Measurements from ENCODE around the gene RPAP2.

RPAP2 gene

DNA sequence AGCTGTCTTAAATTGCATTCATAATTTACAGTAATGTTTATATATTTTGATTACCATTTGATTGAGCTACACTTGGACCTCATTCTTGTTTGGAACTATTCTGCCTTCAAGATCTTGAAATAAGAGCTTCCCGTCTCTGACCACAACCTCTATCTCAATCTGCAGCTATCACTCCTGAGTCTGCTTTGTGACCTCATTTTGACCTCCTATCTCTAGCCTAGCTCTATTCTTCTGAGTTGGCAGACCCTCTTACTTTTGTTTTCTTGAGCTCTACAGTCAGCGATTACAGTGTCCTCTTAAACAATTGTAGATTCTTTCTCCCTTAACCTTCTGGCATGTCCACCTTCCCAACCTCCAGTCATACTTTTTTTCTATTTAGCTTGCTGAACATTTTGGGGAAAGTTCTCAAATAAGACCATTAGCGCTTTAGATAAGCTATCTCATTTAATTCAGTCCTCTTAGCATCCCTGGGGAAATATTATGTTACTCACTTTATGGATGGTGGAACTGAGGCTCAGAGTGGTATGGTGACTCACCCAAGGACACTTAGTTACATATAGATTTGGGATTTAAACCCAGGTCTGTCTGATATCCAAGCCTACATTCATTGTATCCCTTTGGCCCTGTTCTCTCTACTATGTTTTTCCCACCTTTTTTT, 19.1 kb downstream of the RPAP2 start:
- Histone ChIP-seq H3K4me1 (ENCODE audit: control insufficient read depth in 2 of 2, insufficient read depth in 2 of 2, low read length in 2 of 2) (no peaks in the 10 kb centered on the region), H3K27me3 (ENCODE audit: control insufficient read depth in 2 of 2, insufficient read depth in 2 of 2, low read length in 2 of 2) (no peaks in the 10 kb centered on the region), H3K27ac (ENCODE audit: low read depth in 2 of 2, low read length in 2 of 2) (no peak overlapping the region), H3K36me3 (ENCODE audit: control insufficient read depth in 2 of 2, insufficient read depth in 2 of 2, low read length in 2 of 2) (peaks cover 5 to 8% of the 10 kb centered on the region in 2 donors), H3K9ac (ENCODE audit: low read depth in 1 of 2, low read length in 2 of 2) (no peak overlapping the region), H3K9me3 (ENCODE audit: control insufficient read depth in 2 of 2, low read length in 2 of 2) (no peaks in the 10 kb centered on the region), H3K4me3 (ENCODE audit: low read length in 2 of 2) (no peak overlapping the region)

DNA sequence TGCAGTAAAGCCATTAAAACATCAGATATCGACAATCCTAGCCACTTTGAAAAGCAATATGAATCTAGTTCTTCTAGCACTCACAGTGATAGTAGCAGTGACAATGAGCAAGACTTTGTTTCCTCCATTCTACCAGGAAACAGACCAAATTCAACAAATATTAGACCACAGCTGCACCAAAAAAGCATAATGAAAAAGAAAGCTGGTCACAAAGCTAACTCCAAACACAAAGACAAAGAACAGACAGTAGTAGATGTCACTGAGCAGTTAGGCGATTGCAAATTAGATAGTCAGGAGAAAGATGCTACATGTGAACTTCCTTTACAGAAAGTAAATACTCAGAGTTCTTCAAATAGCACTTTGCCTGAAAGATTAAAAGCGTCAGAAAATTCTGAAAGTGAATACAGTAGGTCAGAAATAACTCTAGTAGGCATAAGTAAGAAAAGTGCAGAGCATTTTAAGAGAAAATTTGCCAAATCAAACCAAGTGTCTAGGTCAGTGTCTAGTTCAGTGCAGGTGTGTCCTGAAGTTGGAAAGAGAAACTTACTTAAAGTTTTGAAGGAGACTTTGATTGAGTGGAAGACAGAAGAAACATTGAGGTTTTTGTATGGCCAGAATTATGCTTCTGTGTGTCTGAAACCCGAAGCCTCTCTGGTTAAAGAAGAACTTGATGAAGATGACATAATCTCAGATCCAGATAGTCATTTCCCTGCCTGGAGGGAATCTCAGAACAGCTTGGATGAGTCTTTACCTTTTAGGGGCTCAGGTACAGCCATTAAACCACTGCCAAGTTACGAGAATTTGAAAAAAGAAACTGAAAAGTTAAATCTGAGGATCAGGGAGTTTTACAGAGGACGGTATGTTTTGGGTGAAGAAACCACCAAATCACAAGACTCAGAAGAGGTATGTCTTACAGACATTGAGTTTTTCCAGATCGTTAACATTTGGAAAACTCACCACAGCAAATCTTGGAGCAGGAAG, 24.9 kb downstream of the RPAP2 start:
- no peaks in the 10 kb centered on the region for H3K27me3 ChIP-seq (ENCODE audit: control insufficient read depth in 2 of 2, insufficient read depth in 2 of 2, low read length in 2 of 2)
- no peak overlapping the region for H3K4me3 ChIP-seq (ENCODE audit: low read length in 2 of 2)
- H3K4me1 ChIP-seq (ENCODE audit: control insufficient read depth in 2 of 2, insufficient read depth in 2 of 2, low read length in 2 of 2), result no peaks in the 10 kb centered on the region
- peaks cover 17 to 22% of the 10 kb centered on the region in 2 donors for H3K36me3 ChIP-seq (ENCODE audit: control insufficient read depth in 2 of 2, insufficient read depth in 2 of 2, low read length in 2 of 2)
- no peak overlapping the region for H3K27ac ChIP-seq (ENCODE audit: low read depth in 2 of 2, low read length in 2 of 2)
- peaks cover 5 to 8% of the 10 kb centered on the region in 2 donors for H3K9me3 ChIP-seq (ENCODE audit: control insufficient read depth in 2 of 2, low read length in 2 of 2)
- no peak overlapping the region for H3K9ac ChIP-seq (ENCODE audit: low read depth in 1 of 2, low read length in 2 of 2)

DNA sequence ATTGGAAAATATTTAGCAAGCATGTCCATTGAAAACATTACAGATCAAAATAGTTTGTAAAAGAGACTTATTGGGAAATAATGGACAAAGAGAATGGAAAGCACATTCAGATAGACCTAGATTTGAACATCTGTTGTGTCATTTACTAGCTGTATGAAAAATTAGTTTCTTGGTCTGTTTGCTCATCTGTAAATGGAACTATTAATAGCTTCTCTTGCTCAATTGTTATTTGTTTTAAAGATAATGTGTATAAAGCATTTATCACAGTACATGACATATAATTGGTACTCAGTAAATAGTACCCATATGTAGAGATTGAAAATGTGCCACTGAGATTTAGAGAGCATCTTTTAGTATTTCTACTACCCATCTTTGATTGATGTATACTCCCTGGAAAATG, 25.9 kb downstream of the RPAP2 start:
- H3K4me1 ChIP-seq (ENCODE audit: control insufficient read depth in 2 of 2, insufficient read depth in 2 of 2, low read length in 2 of 2), result no peaks in the 10 kb centered on the region
- H3K4me3 ChIP-seq (ENCODE audit: low read length in 2 of 2), result no peak overlapping the region
- no peak overlapping the region for H3K9ac ChIP-seq (ENCODE audit: low read depth in 1 of 2, low read length in 2 of 2)
- no peaks in the 10 kb centered on the region for H3K27me3 ChIP-seq (ENCODE audit: control insufficient read depth in 2 of 2, insufficient read depth in 2 of 2, low read length in 2 of 2)
- peaks cover 5 to 8% of the 10 kb centered on the region in 2 donors for H3K9me3 ChIP-seq (ENCODE audit: control insufficient read depth in 2 of 2, low read length in 2 of 2)
- no peak overlapping the region for H3K27ac ChIP-seq (ENCODE audit: low read depth in 2 of 2, low read length in 2 of 2)
- H3K36me3 ChIP-seq (ENCODE audit: control insufficient read depth in 2 of 2, insufficient read depth in 2 of 2, low read length in 2 of 2), result peaks cover 23 to 25% of the 10 kb centered on the region in 2 donors

DNA sequence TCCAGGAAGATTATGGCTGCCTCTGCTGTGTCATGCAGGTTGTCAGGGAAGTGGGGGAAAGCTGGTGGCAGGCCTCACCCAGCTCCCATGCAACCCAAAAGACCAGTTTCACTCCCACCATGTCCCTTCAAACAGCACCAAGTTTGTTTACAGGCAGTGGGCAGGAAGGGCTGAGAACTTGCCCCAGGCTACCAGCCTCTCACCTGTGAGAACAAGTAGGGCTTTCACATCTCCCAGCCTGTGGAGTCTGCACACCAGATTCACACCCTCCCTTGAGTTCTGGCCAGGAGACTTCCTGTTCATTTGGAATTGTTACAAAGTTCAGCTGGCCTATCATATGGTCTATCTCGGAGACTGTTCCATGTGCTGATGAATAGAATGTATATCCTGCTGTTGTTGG, 27.8 kb downstream of the RPAP2 start:
- Histone ChIP-seq H3K27ac (ENCODE audit: low read depth in 2 of 2, low read length in 2 of 2) (no peak overlapping the region), H3K4me1 (ENCODE audit: control insufficient read depth in 2 of 2, insufficient read depth in 2 of 2, low read length in 2 of 2) (no peaks in the 10 kb centered on the region), H3K9ac (ENCODE audit: low read depth in 1 of 2, low read length in 2 of 2) (no peak overlapping the region), H3K27me3 (ENCODE audit: control insufficient read depth in 2 of 2, insufficient read depth in 2 of 2, low read length in 2 of 2) (no peaks in the 10 kb centered on the region), H3K36me3 (ENCODE audit: control insufficient read depth in 2 of 2, insufficient read depth in 2 of 2, low read length in 2 of 2) (peaks cover 19 to 21% of the 10 kb centered on the region in 2 donors), H3K4me3 (ENCODE audit: low read length in 2 of 2) (no peak overlapping the region), H3K9me3 (ENCODE audit: control insufficient read depth in 2 of 2, low read length in 2 of 2) (peaks cover 5 to 8% of the 10 kb centered on the region in 2 donors)

DNA sequence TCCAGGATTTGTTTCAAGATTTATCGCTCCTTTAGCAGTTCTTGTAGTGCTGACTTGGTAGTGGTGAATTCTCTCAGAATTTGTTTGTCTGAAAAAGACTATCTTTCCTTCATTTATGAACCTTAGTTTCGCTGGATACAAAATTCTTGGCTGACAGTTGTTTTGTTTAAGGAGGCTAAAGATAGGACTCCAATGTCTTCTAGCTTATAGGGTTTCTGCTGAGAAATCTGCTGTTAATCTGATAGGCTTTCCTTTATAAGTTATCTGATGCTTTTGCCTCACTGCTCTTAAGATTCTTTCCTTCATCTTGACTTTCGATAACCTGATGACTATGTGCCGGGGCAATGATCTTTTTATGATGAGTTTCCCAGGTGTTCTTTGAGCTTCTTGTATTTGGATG, 28.9 kb downstream of the RPAP2 start:
- no peaks in the 10 kb centered on the region for H3K27me3 ChIP-seq (ENCODE audit: control insufficient read depth in 2 of 2, insufficient read depth in 2 of 2, low read length in 2 of 2)
- no peak overlapping the region for H3K4me3 ChIP-seq (ENCODE audit: low read length in 2 of 2)
- H3K27ac ChIP-seq (ENCODE audit: low read depth in 2 of 2, low read length in 2 of 2), result no peak overlapping the region
- peaks cover 19 to 21% of the 10 kb centered on the region in 2 donors for H3K36me3 ChIP-seq (ENCODE audit: control insufficient read depth in 2 of 2, insufficient read depth in 2 of 2, low read length in 2 of 2)
- no peak overlapping the region for H3K9ac ChIP-seq (ENCODE audit: low read depth in 1 of 2, low read length in 2 of 2)
- peaks cover 5 to 8% of the 10 kb centered on the region in 2 donors for H3K9me3 ChIP-seq (ENCODE audit: control insufficient read depth in 2 of 2, low read length in 2 of 2)
- no peaks in the 10 kb centered on the region for H3K4me1 ChIP-seq (ENCODE audit: control insufficient read depth in 2 of 2, insufficient read depth in 2 of 2, low read length in 2 of 2)

DNA sequence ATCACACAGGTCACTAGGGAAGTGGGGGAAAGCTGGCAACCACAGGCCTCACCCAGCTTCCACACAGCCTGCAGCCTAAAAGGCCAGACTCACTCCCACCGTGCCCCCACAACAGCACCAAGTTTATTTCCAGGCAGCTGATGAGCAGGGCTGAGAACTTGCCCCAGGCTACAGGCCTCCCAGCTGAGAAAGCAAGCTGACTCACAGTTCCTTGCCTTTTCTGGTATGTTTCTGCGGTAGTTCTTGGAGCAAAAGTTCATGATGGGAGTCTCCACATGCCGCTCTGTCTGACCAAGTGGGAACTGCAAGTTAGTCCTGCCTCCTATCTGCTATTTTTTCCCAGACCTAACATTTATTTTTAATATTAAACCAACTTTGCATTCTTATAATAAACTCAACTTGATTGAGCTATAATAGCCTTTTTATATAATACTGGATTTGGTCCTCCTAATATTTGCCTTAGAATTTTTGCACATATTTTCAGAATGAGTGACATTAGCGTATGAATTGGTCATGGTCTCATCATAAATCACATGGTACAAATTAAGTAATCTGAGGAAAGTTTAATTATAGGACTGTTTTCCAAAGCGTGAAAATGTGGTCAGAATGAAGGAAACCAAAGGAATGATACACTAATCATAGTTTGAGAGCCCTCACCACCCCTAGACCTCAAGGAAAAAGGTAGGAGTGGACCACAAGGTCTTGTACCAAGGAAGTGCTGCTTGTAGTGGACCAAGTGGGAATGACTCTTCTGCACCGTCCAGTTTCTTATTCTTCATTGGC, 30.7 kb downstream of the RPAP2 start:
- Histone ChIP-seq H3K27ac (ENCODE audit: low read depth in 2 of 2, low read length in 2 of 2) (no peak overlapping the region), H3K36me3 (ENCODE audit: control insufficient read depth in 2 of 2, insufficient read depth in 2 of 2, low read length in 2 of 2) (peaks cover 7 to 17% of the 10 kb centered on the region in 2 donors), H3K9ac (ENCODE audit: low read depth in 1 of 2, low read length in 2 of 2) (no peak overlapping the region)

DNA sequence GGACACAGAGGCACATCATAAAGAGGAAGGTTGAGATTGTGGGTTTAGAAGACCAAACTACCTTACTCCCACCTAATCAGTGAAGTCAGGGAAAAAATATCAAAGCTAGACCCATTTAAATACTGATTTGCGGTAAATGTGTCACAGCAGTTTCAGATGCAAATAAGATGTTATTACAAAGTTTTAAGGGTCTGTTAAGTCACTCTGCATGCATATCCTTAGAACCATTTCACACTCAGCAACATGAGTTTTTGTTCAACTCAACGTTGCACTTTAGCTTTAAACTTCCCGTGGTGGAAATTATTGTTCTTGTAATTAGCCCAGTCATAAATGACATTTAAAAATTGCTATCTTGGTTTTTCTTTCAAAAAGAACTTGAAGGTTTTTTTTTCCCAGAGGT, 34.8 kb downstream of the RPAP2 start:
- H3K9me3 ChIP-seq (ENCODE audit: control insufficient read depth in 2 of 2, low read length in 2 of 2), result no peaks in the 10 kb centered on the region
- no peaks in the 10 kb centered on the region for H3K27me3 ChIP-seq (ENCODE audit: control insufficient read depth in 2 of 2, insufficient read depth in 2 of 2, low read length in 2 of 2)
- peaks cover 10 to 17% of the 10 kb centered on the region in 2 donors for H3K36me3 ChIP-seq (ENCODE audit: control insufficient read depth in 2 of 2, insufficient read depth in 2 of 2, low read length in 2 of 2)
- no peaks in the 10 kb centered on the region for H3K4me1 ChIP-seq (ENCODE audit: control insufficient read depth in 2 of 2, insufficient read depth in 2 of 2, low read length in 2 of 2)
- H3K27ac ChIP-seq (ENCODE audit: low read depth in 2 of 2, low read length in 2 of 2), result no peak overlapping the region
- H3K4me3 ChIP-seq (ENCODE audit: low read length in 2 of 2), result no peak overlapping the region
- no peak overlapping the region for H3K9ac ChIP-seq (ENCODE audit: low read depth in 1 of 2, low read length in 2 of 2)

More for the DNA sequence above, 30.7 kb downstream of the RPAP2 start:
- H3K4me3 ChIP-seq (ENCODE audit: low read length in 2 of 2), result no peak overlapping the region
- peaks cover 5 to 8% of the 10 kb centered on the region in 2 donors for H3K9me3 ChIP-seq (ENCODE audit: control insufficient read depth in 2 of 2, low read length in 2 of 2)
- no peaks in the 10 kb centered on the region for H3K4me1 ChIP-seq (ENCODE audit: control insufficient read depth in 2 of 2, insufficient read depth in 2 of 2, low read length in 2 of 2)
- no peaks in the 10 kb centered on the region for H3K27me3 ChIP-seq (ENCODE audit: control insufficient read depth in 2 of 2, insufficient read depth in 2 of 2, low read length in 2 of 2)

DNA sequence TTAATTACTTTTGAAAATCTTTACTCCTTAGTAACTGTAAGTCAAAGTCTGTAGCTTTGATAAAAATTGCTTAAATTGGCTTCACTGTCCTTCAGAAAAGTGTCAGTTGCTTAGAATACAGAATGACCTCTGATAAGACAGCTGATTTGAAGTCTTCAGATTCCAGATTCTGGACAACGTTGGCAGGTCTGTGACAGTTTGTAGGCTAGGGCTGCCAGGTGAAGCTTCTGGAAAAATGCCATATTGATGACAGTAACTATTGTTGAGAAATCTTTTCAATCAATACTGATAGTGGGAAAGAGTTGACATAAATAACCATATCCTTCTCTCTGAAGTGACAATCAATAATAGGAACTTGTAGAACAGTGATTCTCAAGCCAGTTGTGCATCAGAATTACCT, 41.3 kb downstream of the RPAP2 start:
- Histone ChIP-seq H3K4me1 (ENCODE audit: control insufficient read depth in 2 of 2, insufficient read depth in 2 of 2, low read length in 2 of 2) (no peaks in the 10 kb centered on the region), H3K27ac (ENCODE audit: low read depth in 2 of 2, low read length in 2 of 2) (no peak overlapping the region), H3K4me3 (ENCODE audit: low read length in 2 of 2) (no peak overlapping the region), H3K36me3 (ENCODE audit: control insufficient read depth in 2 of 2, insufficient read depth in 2 of 2, low read length in 2 of 2) (peaks cover 4 to 9% of the 10 kb centered on the region in 2 donors), H3K9me3 (ENCODE audit: control insufficient read depth in 2 of 2, low read length in 2 of 2) (no peaks in the 10 kb centered on the region), H3K9ac (ENCODE audit: low read depth in 1 of 2, low read length in 2 of 2) (no peak overlapping the region), H3K27me3 (ENCODE audit: control insufficient read depth in 2 of 2, insufficient read depth in 2 of 2, low read length in 2 of 2) (no peaks in the 10 kb centered on the region)

DNA sequence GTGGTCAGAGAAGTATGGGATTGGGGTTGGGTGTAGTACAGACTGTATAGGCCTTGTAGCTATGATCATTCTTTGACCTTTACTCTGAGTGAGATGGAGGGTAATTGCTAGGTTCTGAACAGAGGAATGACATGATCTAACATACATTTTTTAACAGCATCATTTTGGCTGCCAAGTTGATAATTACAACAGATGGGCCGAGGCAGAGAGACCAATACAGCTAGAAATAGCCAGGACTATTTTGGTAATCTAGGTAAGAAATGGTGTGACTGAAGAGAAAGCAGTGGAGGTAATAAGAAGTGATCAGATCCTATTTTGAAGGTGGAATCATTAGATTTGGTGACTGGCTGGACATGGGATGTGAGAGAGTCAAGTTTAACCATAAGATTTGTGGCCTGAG, 43.5 kb downstream of the RPAP2 start:
- Histone ChIP-seq H3K9me3 (ENCODE audit: control insufficient read depth in 2 of 2, low read length in 2 of 2) (no peaks in the 10 kb centered on the region), H3K27me3 (ENCODE audit: control insufficient read depth in 2 of 2, insufficient read depth in 2 of 2, low read length in 2 of 2) (no peaks in the 10 kb centered on the region), H3K4me3 (ENCODE audit: low read length in 2 of 2) (no peak overlapping the region), H3K9ac (ENCODE audit: low read depth in 1 of 2, low read length in 2 of 2) (no peak overlapping the region), H3K4me1 (ENCODE audit: control insufficient read depth in 2 of 2, insufficient read depth in 2 of 2, low read length in 2 of 2) (no peaks in the 10 kb centered on the region), H3K36me3 (ENCODE audit: control insufficient read depth in 2 of 2, insufficient read depth in 2 of 2, low read length in 2 of 2) (peaks cover 4% of the 10 kb centered on the region in 2 donors), H3K27ac (ENCODE audit: low read depth in 2 of 2, low read length in 2 of 2) (no peak overlapping the region)

Data from mucosa of rectum (tissue), 2 donors.